Mesenchymal stem cell (in vitro differentiated cells and primary cell): ENCODE results near the gene COL16A1.

Experiments used
- DNase-seq: peaks from one replicate; pipeline ENCODE4 v3.0.0-alpha.2; 2013
- H2AFZ ChIP-seq: one replicate; pipeline ENCODE4 v1.6.1; 2013; ENCODE audit warnings: low read depth, mild to moderate bottlenecking, control low read depth, inconsistent platforms, low read length, moderate library complexity
- H2AK5ac ChIP-seq: 2 replicates; pipeline ENCODE4 v1.6.1; 2013; ENCODE audit warnings: low read length, moderate library complexity, mild to moderate bottlenecking, inconsistent platforms; ENCODE audit not compliant: severe bottlenecking
- H2BK120ac ChIP-seq: one replicate; pipeline ENCODE4 v1.6.1; 2013; ENCODE audit warnings: low read depth, mild to moderate bottlenecking, inconsistent platforms, low read length, moderate library complexity
- H2BK12ac ChIP-seq, 2 experiments: one replicate each; pipeline ENCODE4 v1.6.1; 2013; ENCODE audit warnings: inconsistent platforms in 2 of 2, low read length in 2 of 2, mild to moderate bottlenecking in 2 of 2, moderate library complexity in 2 of 2, control low read depth in 1 of 2
- H2BK15ac ChIP-seq: one replicate; pipeline ENCODE4 v1.6.1; 2013; ENCODE audit warnings: mild to moderate bottlenecking, low read depth, inconsistent platforms; ENCODE audit not compliant: poor library complexity, severe bottlenecking
- H2BK5ac ChIP-seq: 2 replicates; pipeline ENCODE4 v1.6.1; 2013; ENCODE audit warnings: low read depth, mild to moderate bottlenecking, low read length, control low read depth, inconsistent platforms; ENCODE audit not compliant: poor library complexity, severe bottlenecking
- H3K14ac ChIP-seq, 2 experiments: one replicate each; pipeline ENCODE4 v1.6.1; 2013; ENCODE audit warnings: inconsistent platforms in 2 of 2, low read length in 2 of 2, control low read depth in 1 of 2, mild to moderate bottlenecking in 1 of 2, moderate library complexity in 1 of 2
- H3K18ac ChIP-seq, 2 experiments: one replicate each; pipeline ENCODE4 v1.6.1; 2013; ENCODE audit warnings: inconsistent platforms in 2 of 2, low read length in 2 of 2, control low read depth in 1 of 2, low read depth in 1 of 2, mild to moderate bottlenecking in 1 of 2
- H3K23ac ChIP-seq, 2 experiments: one replicate each; pipeline ENCODE4 v1.6.1; 2013; ENCODE audit warnings: inconsistent platforms in 2 of 2, low read length in 2 of 2, mild to moderate bottlenecking in 2 of 2, moderate library complexity in 2 of 2, control low read depth in 1 of 2
- H3K27ac ChIP-seq: 2 replicates; pipeline ENCODE4 v1.5.1; 2013; ENCODE audit warnings: mild to moderate bottlenecking, moderate library complexity, low read length, control low read depth, inconsistent platforms; ENCODE audit not compliant: poor library complexity, severe bottlenecking
- H3K27me3 ChIP-seq, 2 experiments: 2 replicates each; pipeline versions ENCODE4 v1.6.1 to v1.7.0; 2013; ENCODE audit warnings: low read length in 2 of 2, mild to moderate bottlenecking in 2 of 2, moderate library complexity in 2 of 2, control low read depth in 1 of 2, inconsistent platforms in 1 of 2; ENCODE audit not compliant: control insufficient read depth in 1 of 2, insufficient read depth in 1 of 2
- H3K36me3 ChIP-seq, 2 experiments: 2 replicates each; pipeline versions ENCODE4 v1.6.1 to v1.7.0; 2013; ENCODE audit warnings: low read length in 2 of 2, control low read depth in 1 of 2, inconsistent platforms in 1 of 2, low read depth in 1 of 2, mild to moderate bottlenecking in 1 of 2; ENCODE audit not compliant: insufficient read depth in 2 of 2, control insufficient read depth in 1 of 2
- H3K4ac ChIP-seq, 2 experiments: one replicate each; pipeline ENCODE4 v1.6.1; 2013; ENCODE audit warnings: inconsistent platforms in 2 of 2, low read length in 2 of 2, mild to moderate bottlenecking in 2 of 2, moderate library complexity in 2 of 2, control low read depth in 1 of 2, low read depth in 1 of 2
- H3K4me1 ChIP-seq: 2 replicates; pipeline ENCODE4 v1.6.1; 2013; ENCODE audit warnings: low read depth, low read length, control low read depth; ENCODE audit not compliant: control insufficient read depth, insufficient read depth
- H3K4me2 ChIP-seq: 2 replicates; pipeline ENCODE4 v1.6.1; 2013; ENCODE audit warnings: low read length, mild to moderate bottlenecking, inconsistent platforms; ENCODE audit not compliant: poor library complexity, severe bottlenecking
- H3K4me3 ChIP-seq, 2 experiments: 2 replicates each; pipeline versions ENCODE4 v1.5.1 to v1.7.0; 2013; ENCODE audit warnings: low read length in 2 of 2, mild to moderate bottlenecking in 2 of 2, control low read depth in 1 of 2, low read depth in 1 of 2; ENCODE audit not compliant: insufficient read depth in 1 of 2
- H3K79me1 ChIP-seq: replicated peaks from 2 replicates; pipeline ENCODE4 v1.6.1; 2013; ENCODE audit warnings: mild to moderate bottlenecking, control low read depth, low read length, inconsistent platforms; ENCODE audit not compliant: poor library complexity, severe bottlenecking
- H3K9ac ChIP-seq: 2 replicates; pipeline ENCODE4 v1.7.0; 2013; ENCODE audit warnings: mild to moderate bottlenecking, low read length, moderate library complexity
- H3K9me3 ChIP-seq: 2 replicates; pipeline ENCODE4 v1.7.0; 2013; ENCODE audit warnings: mild to moderate bottlenecking, low read length; ENCODE audit not compliant: control insufficient read depth
- H4K8ac ChIP-seq: one replicate; pipeline ENCODE4 v1.6.1; 2013; ENCODE audit warnings: inconsistent platforms, mild to moderate bottlenecking, low read length, moderate library complexity
- H4K91ac ChIP-seq: one replicate; pipeline ENCODE4 v1.6.1; 2013; ENCODE audit warnings: mild to moderate bottlenecking, low read length, inconsistent platforms
- WGBS: methylation state at CpG from one replicate; pipeline ENCODE4 v1.1.7; 2013; ENCODE audit warnings: mixed read lengths; 5-methylcytosine and 5-hydroxymethylcytosine counted together

Gene COL16A1

GRCh38 chr1:31666263-31666963, 37.4 kb downstream of the COL16A1 start:
- Histone ChIP-seq H2BK120ac (no peak overlapping the region), H2AFZ (peak overlapping the region; percentile 7), H3K4me3 (no peak overlapping the region), H4K8ac (no peak overlapping the region), H4K91ac (peak overlapping the region; percentile 36), H3K27ac (no peak overlapping the region), H3K18ac (no peak overlapping the region), H3K36me3 (peaks cover 27 to 62% of the 10 kb centered on the region in 2 experiments), H2AK5ac (peak overlapping the region; percentile 24), H3K14ac (peak overlapping the region in 1 of 2 experiments; percentile 22), H3K4me1 (peaks cover 25% of the 10 kb centered on the region), H3K4ac (peak overlapping the region; percentile 50 to 54), H3K9ac (peak overlapping the region; percentile 23), H3K79me1 (no peaks in the 10 kb centered on the region), H2BK5ac (no peak overlapping the region), H2BK15ac (peak overlapping the region; percentile 38), H3K23ac (no peak overlapping the region), H3K4me2 (no peak overlapping the region), H3K9me3 (no peaks in the 10 kb centered on the region), H3K27me3 (no peaks in the 10 kb centered on the region), H2BK12ac (peak overlapping the region; percentile 37 to 38)
- peak; percentile 39 for DNase-seq
- 74% methylated on average over 10 of the region's 10 CpGs for WGBS

GRCh38 chr1:31665234-31665878, 38.5 kb downstream of the COL16A1 start:
- no peak overlapping the region for H2BK12ac ChIP-seq
- no peak overlapping the region for H3K4ac ChIP-seq
- H4K91ac ChIP-seq, result peak overlapping the region; percentile 18
- H2AFZ ChIP-seq, result no peak overlapping the region
- no peak overlapping the region for H4K8ac ChIP-seq
- no peak overlapping the region for H2BK120ac ChIP-seq
- H3K23ac ChIP-seq, result no peak overlapping the region
- no peak overlapping the region for H3K9ac ChIP-seq
- peaks cover 29 to 64% of the 10 kb centered on the region in 2 experiments for H3K36me3 ChIP-seq
- H2AK5ac ChIP-seq, result no peak overlapping the region
- no peaks in the 10 kb centered on the region for H3K79me1 ChIP-seq
- no peak overlapping the region for H3K18ac ChIP-seq
- no peak overlapping the region for H2BK5ac ChIP-seq
- H3K14ac ChIP-seq, result no peak overlapping the region
- no peak overlapping the region for H3K4me3 ChIP-seq
- H3K27me3 ChIP-seq, result no peaks in the 10 kb centered on the region
- peaks cover 23% of the 10 kb centered on the region for H3K4me1 ChIP-seq
- DNase-seq, result no peak
- WGBS, result 92% methylated on average over 6 of the region's 7 CpGs
- no peak overlapping the region for H2BK15ac ChIP-seq
- no peaks in the 10 kb centered on the region for H3K9me3 ChIP-seq
- H3K4me2 ChIP-seq, result no peak overlapping the region
- H3K27ac ChIP-seq, result no peak overlapping the region

GRCh38 chr1:31664528-31664927, 39.3 kb downstream of the COL16A1 start:
- Histone ChIP-seq H3K4ac (no peak overlapping the region), H3K27ac (no peak overlapping the region), H3K27me3 (no peaks in the 10 kb centered on the region), H3K9ac (no peak overlapping the region), H3K4me3 (no peak overlapping the region), H2AFZ (no peak overlapping the region), H4K8ac (no peak overlapping the region), H3K4me2 (no peak overlapping the region), H3K79me1 (no peaks in the 10 kb centered on the region), H4K91ac (no peak overlapping the region), H3K18ac (no peak overlapping the region), H3K9me3 (no peaks in the 10 kb centered on the region), H2BK120ac (no peak overlapping the region), H2BK15ac (no peak overlapping the region), H3K23ac (no peak overlapping the region), H2BK12ac (peak overlapping the region in 1 of 2 experiments; percentile 48), H3K14ac (no peak overlapping the region), H2BK5ac (no peak overlapping the region), H2AK5ac (no peak overlapping the region), H3K4me1 (peaks cover 16% of the 10 kb centered on the region), H3K36me3 (peaks cover 29 to 66% of the 10 kb centered on the region in 2 experiments)
- no peak for DNase-seq
- 83% methylated on average over 9 of the region's 9 CpGs for WGBS

GRCh38 chr1:31663622-31664452, 40.0 kb downstream of the COL16A1 start:
- Histone ChIP-seq H3K18ac (no peak overlapping the region), H2AFZ (no peak overlapping the region), H2BK120ac (no peak overlapping the region), H3K4me1 (peaks cover 20% of the 10 kb centered on the region), H3K36me3 (peaks cover 29 to 63% of the 10 kb centered on the region in 2 experiments), H3K79me1 (no peaks in the 10 kb centered on the region), H4K91ac (peak overlapping the region; percentile 9), H3K4me3 (no peak overlapping the region), H2AK5ac (peak overlapping the region; percentile 43), H3K27me3 (no peaks in the 10 kb centered on the region), H3K9me3 (no peaks in the 10 kb centered on the region), H3K23ac (no peak overlapping the region), H3K14ac (no peak overlapping the region), H3K4ac (no peak overlapping the region), H2BK15ac (no peak overlapping the region), H3K4me2 (no peak overlapping the region), H3K9ac (no peak overlapping the region), H2BK12ac (peak overlapping the region in 1 of 2 experiments; percentile 56), H2BK5ac (no peak overlapping the region), H4K8ac (no peak overlapping the region), H3K27ac (no peak overlapping the region)
- WGBS, result 50% methylated on average over 9 of the region's 9 CpGs
- peak; percentile 59 for DNase-seq
